Neuron (in vitro differentiated cells): ENCODE data around the gene STX4.

ENCODE experiments used
- H2AFZ ChIP-seq: one replicate; pipeline ENCODE4 v1.6.1; 2013; ENCODE audit warnings: low read depth, mild to moderate bottlenecking, inconsistent platforms, low read length, moderate library complexity
- H3K27me3 ChIP-seq: one replicate; pipeline ENCODE4 v1.6.1; 2013; ENCODE audit warnings: low read length; ENCODE audit not compliant: insufficient read depth
- H3K36me3 ChIP-seq: one replicate; pipeline ENCODE4 v1.6.1; 2013; ENCODE audit warnings: low read length; ENCODE audit not compliant: insufficient read depth
- H3K4me1 ChIP-seq: one replicate; pipeline ENCODE4 v1.6.1; 2013; ENCODE audit warnings: low read length; ENCODE audit not compliant: insufficient read depth
- H3K4me3 ChIP-seq: 2 replicates; pipeline ENCODE4 v1.5.1; 2013; ENCODE audit warnings: mild to moderate bottlenecking, low read length, moderate library complexity
- H3K9me3 ChIP-seq: one replicate; pipeline ENCODE4 v1.6.1; 2013; ENCODE audit warnings: low read length

The STX4 gene

DNA sequence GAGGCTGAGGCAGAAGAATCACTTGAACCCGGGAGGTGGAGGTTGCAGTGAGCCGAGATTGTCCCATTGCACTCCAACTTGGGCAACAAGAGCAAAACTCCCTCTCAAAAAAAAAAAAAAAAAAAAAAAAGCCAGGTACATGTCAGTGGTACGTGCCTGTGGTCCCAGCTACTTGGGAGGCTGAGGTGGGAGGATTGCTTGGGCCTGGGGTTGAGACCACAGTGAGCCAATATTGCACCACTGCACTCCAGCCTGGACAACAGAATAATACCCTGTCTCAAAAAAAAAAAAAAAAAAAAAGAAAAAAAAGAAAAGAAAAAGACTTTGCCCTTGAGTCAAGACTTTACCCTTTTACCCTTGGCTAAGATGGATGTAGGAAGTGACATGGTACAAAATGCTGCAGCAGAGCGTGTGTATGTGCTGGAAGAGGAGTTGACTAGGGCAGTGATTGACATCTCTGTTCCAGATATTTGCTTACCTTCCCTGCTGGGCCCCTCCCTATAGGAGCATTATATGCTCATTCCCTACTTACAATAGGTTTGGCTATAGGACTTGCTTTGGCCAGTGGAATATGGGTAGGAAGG is 10.6 kb downstream of the STX4 start:
- Histone ChIP-seq H3K27me3 (no peaks in the 10 kb centered on the region), H2AFZ (no peak overlapping the region), H3K4me3 (no peak overlapping the region), H3K36me3 (peaks cover 6% of the 10 kb centered on the region), H3K4me1 (no peaks in the 10 kb centered on the region), H3K9me3 (no peaks in the 10 kb centered on the region)

DNA sequence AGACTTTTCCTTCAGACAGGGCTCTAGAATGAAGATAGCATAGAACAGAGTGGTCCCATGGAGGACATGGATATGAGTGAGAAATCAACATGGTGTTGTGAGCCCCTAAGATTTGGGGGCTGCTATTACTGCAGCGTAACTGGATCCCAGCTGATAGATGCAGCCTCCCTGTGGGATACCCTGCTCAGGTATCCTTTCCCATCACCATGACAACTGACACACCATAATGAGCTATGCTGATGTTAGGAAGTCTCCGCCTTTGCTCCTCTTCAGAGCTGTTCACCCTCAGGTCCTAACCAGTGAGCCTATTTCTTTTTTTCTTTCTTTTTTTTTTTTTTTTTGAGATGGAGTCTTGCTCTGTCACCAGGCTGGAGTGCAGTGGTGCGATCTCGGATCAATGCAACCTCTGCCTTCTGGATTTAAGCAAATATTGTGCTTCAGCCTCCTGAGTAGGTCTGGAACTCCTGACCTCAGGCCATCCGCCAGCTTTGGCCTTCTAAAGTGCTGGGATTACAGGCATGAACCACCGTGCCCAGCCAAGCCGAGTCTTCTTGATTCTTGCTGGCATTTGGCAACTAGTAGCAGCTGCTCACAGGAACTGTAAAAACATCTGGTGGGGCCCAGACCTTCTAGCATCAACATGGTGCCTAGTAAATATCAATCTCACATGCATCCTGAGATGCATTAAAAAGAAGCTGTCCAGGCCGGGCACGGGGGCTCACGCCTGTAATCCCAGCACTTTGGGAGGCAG is 17.1 kb downstream of the STX4 start:
- Histone ChIP-seq H3K4me1 (no peaks in the 10 kb centered on the region), H3K4me3 (no peak overlapping the region), H3K27me3 (no peaks in the 10 kb centered on the region), H2AFZ (no peak overlapping the region), H3K36me3 (no peaks in the 10 kb centered on the region), H3K9me3 (no peaks in the 10 kb centered on the region)

GRCh38 chr16:31052114-31052513 is 18.8 kb downstream of the STX4 start:
- no peaks in the 10 kb centered on the region for H3K4me1 ChIP-seq
- no peaks in the 10 kb centered on the region for H3K36me3 ChIP-seq
- no peak overlapping the region for H3K4me3 ChIP-seq
- no peak overlapping the region for H2AFZ ChIP-seq
- H3K27me3 ChIP-seq: no peaks in the 10 kb centered on the region
- no peaks in the 10 kb centered on the region for H3K9me3 ChIP-seq

GRCh38 chr16:31055613-31056012 is 22.3 kb downstream of the STX4 start:
- H3K9me3 ChIP-seq: no peaks in the 10 kb centered on the region
- H3K4me3 ChIP-seq: no peak overlapping the region
- H3K36me3 ChIP-seq: peaks cover 8% of the 10 kb centered on the region
- H3K4me1 ChIP-seq: no peaks in the 10 kb centered on the region
- H3K27me3 ChIP-seq: no peaks in the 10 kb centered on the region
- H2AFZ ChIP-seq: no peak overlapping the region

DNA sequence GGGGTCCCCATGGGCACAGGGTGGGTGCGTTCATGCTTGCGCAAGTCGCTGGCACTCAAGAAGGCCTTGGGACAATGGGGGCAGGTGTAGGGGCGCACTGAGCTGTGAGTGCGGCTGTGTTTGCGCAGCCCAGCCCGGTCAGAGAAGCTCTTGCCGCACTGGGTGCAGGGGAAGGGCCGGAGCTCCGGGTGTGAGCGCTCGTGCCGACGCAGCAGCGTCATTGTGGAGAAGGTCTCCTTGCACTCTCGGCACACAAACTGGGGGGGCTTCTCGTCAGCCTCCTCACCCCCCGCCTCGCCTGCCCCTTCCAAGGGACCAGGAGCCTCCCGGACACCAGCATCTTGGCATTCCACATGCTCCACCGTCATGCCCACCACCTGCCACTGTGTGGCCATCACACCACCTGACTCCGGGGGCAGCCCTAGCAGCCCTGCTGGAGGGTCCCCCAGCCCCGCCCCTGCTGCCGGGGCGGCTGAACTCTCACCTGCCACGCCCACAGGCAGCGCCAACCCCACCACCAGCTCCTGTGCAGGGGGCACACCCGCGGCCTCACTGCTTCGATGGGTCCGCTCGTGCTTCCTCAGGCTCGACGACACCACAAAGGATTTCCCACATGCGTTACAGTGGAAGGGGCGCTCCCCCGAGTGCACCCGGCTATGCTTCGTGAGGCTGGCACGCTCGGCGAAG is 27.9 kb downstream of the STX4 start:
- Histone ChIP-seq H3K4me3 (no peak overlapping the region), H3K36me3 (peaks cover 38% of the 10 kb centered on the region)

GRCh38 chr16:31061813-31062440 is 28.6 kb downstream of the STX4 start:
- Histone ChIP-seq H3K27me3 (no peaks in the 10 kb centered on the region), H2AFZ (no peak overlapping the region), H3K4me1 (no peaks in the 10 kb centered on the region), H3K4me3 (no peak overlapping the region), H3K9me3 (no peaks in the 10 kb centered on the region), H3K36me3 (peaks cover 38% of the 10 kb centered on the region)

More for the DNA sequence above, 27.9 kb downstream of the STX4 start:
- H3K27me3 ChIP-seq: no peaks in the 10 kb centered on the region
- H2AFZ ChIP-seq: no peak overlapping the region
- H3K9me3 ChIP-seq: no peaks in the 10 kb centered on the region
- no peaks in the 10 kb centered on the region for H3K4me1 ChIP-seq

- Histone ChIP-seq H3K4me1 (no peaks in the 10 kb centered on the region), H3K36me3 (peaks cover 38% of the 10 kb centered on the region), H2AFZ (no peak overlapping the region), H3K4me3 (no peak overlapping the region), H3K27me3 (no peaks in the 10 kb centered on the region), H3K9me3 (no peaks in the 10 kb centered on the region)
Observed at GRCh38 chr16:31063495-31063842, 30.1 kb downstream of the STX4 start.

GRCh38 chr16:31063843-31064611 is 30.7 kb downstream of the STX4 start:
- Histone ChIP-seq H2AFZ (no peak overlapping the region), H3K4me3 (no peak overlapping the region), H3K36me3 (peaks cover 38% of the 10 kb centered on the region), H3K9me3 (no peaks in the 10 kb centered on the region), H3K4me1 (no peaks in the 10 kb centered on the region), H3K27me3 (no peaks in the 10 kb centered on the region)

GRCh38 chr16:31064882-31065461 is 31.6 kb downstream of the STX4 start:
- no peaks in the 10 kb centered on the region for H3K4me1 ChIP-seq
- H3K4me3 ChIP-seq: no peak overlapping the region
- H3K9me3 ChIP-seq: no peaks in the 10 kb centered on the region
- no peaks in the 10 kb centered on the region for H3K27me3 ChIP-seq
- H3K36me3 ChIP-seq: peaks cover 35% of the 10 kb centered on the region
- H2AFZ ChIP-seq: no peak overlapping the region

- no peak overlapping the region for H3K4me3 ChIP-seq
- H3K4me1 ChIP-seq: peaks cover 9% of the 10 kb centered on the region
- H3K36me3 ChIP-seq: peaks cover 14% of the 10 kb centered on the region
- no peaks in the 10 kb centered on the region for H3K27me3 ChIP-seq
- no peaks in the 10 kb centered on the region for H3K9me3 ChIP-seq
- no peak overlapping the region for H2AFZ ChIP-seq
Observed at GRCh38 chr16:31067342-31067741, 34.0 kb downstream of the STX4 start.

DNA sequence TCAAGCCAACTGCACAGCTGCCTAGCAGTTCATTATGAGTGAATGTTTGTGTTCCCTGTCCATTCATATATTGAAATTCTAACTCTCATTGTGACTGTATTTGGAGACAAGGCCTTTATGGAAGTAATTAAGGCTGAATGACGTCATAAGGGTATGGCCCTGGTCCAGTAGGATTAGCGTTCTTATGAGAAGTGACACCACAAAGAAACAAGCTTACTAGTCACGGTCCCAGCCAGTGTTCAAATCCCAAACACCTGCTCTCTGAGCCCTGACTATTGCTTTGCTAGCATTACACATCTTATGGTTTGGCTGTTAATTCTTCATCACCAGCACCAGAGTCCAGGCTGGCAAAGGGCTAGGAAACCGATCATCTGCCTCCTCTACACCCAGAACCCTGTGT is 38.5 kb downstream of the STX4 start:
- H3K36me3 ChIP-seq: peaks cover 11% of the 10 kb centered on the region
- H3K4me3 ChIP-seq: peak overlapping the region; percentile 75
- H2AFZ ChIP-seq: no peak overlapping the region
- no peaks in the 10 kb centered on the region for H3K9me3 ChIP-seq
- H3K27me3 ChIP-seq: no peaks in the 10 kb centered on the region
- peaks cover 15% of the 10 kb centered on the region for H3K4me1 ChIP-seq

GRCh38 chr16:31072540-31073141 is 39.3 kb downstream of the STX4 start:
- Histone ChIP-seq H3K9me3 (no peaks in the 10 kb centered on the region), H3K4me3 (peak overlapping the region; percentile 75), H3K27me3 (no peaks in the 10 kb centered on the region), H3K36me3 (peaks cover 18% of the 10 kb centered on the region), H3K4me1 (peaks cover 15% of the 10 kb centered on the region), H2AFZ (peak overlapping the region; percentile 89)
